Esophagus squamous epithelium (tissue), 4 donors: Measurements from ENCODE around the gene DVL1.

Experiments used
- POLR2A ChIP-seq, 4 donors: fragments of 450-650 bp; IDR thresholded peaks; one replicate each; pipeline ENCODE4 v1.6.1; 2017; ENCODE audit warnings: antibody characterized with exemption in 4 of 4, mild to moderate bottlenecking in 4 of 4, moderate library complexity in 3 of 4
- TF ChIP-seq, protein P1 (sequence below), 6 experiments: fragments of 450-650 bp in 4 of 6; fragments of 200-600 bp in 2 of 6; sonication (generic) in 2 of 6; IDR thresholded peaks; one replicate each; pipeline ENCODE4 v1.5.1; 2016 to 2019; ENCODE audit warnings: antibody characterized with exemption in 6 of 6, mild to moderate bottlenecking in 4 of 6, moderate library complexity in 4 of 6

DNA sequence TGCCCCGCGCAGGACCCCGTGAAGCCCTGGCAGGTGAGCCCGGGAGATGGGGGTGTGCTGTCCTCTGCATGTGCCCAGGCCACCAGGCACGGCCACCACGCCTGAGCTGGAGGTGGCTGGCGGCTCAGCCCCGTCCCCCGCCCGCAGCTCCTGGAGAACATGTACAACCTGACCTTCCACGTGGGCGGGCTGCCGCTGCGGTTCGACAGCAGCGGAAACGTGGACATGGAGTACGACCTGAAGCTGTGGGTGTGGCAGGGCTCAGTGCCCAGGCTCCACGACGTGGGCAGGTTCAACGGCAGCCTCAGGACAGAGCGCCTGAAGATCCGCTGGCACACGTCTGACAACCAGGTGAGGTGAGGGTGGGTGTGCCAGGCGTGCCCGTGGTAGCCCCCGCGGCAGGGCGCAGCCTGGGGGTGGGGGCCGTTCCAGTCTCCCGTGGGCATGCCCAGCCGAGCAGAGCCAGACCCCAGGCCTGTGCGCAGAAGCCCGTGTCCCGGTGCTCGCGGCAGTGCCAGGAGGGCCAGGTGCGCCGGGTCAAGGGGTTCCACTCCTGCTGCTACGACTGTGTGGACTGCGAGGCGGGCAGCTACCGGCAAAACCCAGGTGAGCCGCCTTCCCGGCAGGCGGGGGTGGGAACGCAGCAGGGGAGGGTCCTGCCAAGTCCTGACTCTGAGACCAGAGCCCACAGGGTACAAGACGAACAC is 16.3 kb downstream of the DVL1 start:
- TF ChIP-seq, protein P1, sequence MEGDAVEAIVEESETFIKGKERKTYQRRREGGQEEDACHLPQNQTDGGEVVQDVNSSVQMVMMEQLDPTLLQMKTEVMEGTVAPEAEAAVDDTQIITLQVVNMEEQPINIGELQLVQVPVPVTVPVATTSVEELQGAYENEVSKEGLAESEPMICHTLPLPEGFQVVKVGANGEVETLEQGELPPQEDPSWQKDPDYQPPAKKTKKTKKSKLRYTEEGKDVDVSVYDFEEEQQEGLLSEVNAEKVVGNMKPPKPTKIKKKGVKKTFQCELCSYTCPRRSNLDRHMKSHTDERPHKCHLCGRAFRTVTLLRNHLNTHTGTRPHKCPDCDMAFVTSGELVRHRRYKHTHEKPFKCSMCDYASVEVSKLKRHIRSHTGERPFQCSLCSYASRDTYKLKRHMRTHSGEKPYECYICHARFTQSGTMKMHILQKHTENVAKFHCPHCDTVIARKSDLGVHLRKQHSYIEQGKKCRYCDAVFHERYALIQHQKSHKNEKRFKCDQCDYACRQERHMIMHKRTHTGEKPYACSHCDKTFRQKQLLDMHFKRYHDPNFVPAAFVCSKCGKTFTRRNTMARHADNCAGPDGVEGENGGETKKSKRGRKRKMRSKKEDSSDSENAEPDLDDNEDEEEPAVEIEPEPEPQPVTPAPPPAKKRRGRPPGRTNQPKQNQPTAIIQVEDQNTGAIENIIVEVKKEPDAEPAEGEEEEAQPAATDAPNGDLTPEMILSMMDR (IDR thresholded peaks at IDR 0.05) = no peak
- TF ChIP-seq POLR2A (IDR thresholded peaks at IDR 0.05) = no peak
